WTC11 (cell line): ENCODE measurements around the gene DNAJC6. TPM values are rescaled to one million over a fixed set of nuclear protein-coding genes. Genes with fewer than 3 reads are reported as not detected.

Experiments
- ATAC-seq: fragments of 200-7000 bp; cut with Tn5 transposase; 2 replicates; pipeline ENCODE4 v1.10.0; 2021; ENCODE audit warnings: mild to moderate bottlenecking, moderate library complexity
- CTCF ChIA-PET: fragments of 300-600 bp; sonication (Branson Sonifier 250); formaldehyde crosslinking; loops from one replicate; lab custom pipeline; 2021; ENCODE audit warnings: antibody characterized with exemption; lab: Charles Lee
- POLR2A ChIA-PET: fragments of 350-600 bp; sonication (Branson Sonifier 250); formaldehyde crosslinking; loops from one replicate; lab custom pipeline; 2021; ENCODE audit warnings: antibody characterized with exemption; lab: Charles Lee
- DNase-seq: peaks from one replicate; pipeline ENCODE4 v3.0.0; 2021; ENCODE audit warnings: low spot score
- H3K27ac Mint-ChIP-seq: 2 replicates; pipeline ENCODE4 v1.8.0; 2021; ENCODE audit warnings: mixed read lengths
- H3K27me3 Mint-ChIP-seq: 2 replicates; pipeline ENCODE4 v1.8.0; 2021; ENCODE audit warnings: low read depth, mild to moderate bottlenecking, moderate library complexity, mixed read lengths
- H3K36me3 Mint-ChIP-seq: 2 replicates; pipeline ENCODE4 v1.8.0; 2021; ENCODE audit warnings: mixed read lengths
- H3K4me1 Mint-ChIP-seq: 2 replicates; pipeline ENCODE4 v1.8.0; 2022; ENCODE audit warnings: mixed read lengths
- H3K4me3 Mint-ChIP-seq: 2 replicates; pipeline ENCODE4 v1.8.0; 2021; ENCODE audit warnings: mild to moderate bottlenecking, moderate library complexity, mixed read lengths
- H3K9me3 Mint-ChIP-seq: 2 replicates; pipeline ENCODE4 v1.8.0; 2021; ENCODE audit warnings: mixed read lengths
- ATF3 ChIP-seq: sonication (generic); formaldehyde crosslinking; conservative IDR thresholded peaks from 2 replicates; pipeline ENCODE4 v1.8.1; 2022; ENCODE audit warnings: mild to moderate bottlenecking, missing genetic modification reagents
- CDX4 ChIP-seq: fragments of 250-450 bp; sonication (Bioruptor Pico); IDR thresholded peaks from 2 replicates; pipeline ENCODE4 v1.9.0; 2021; ENCODE audit warnings: moderate library complexity, mild to moderate bottlenecking, inconsistent platforms, borderline replicate concordance
- CREM ChIP-seq: sonication (generic); formaldehyde crosslinking; IDR thresholded peaks from 2 replicates; pipeline ENCODE4 v1.8.1; 2022; ENCODE audit warnings: mild to moderate bottlenecking, missing genetic modification reagents, moderate library complexity
- EMX1 ChIP-seq: fragments of 250-450 bp; sonication (Bioruptor Pico); IDR thresholded peaks from 2 replicates; pipeline ENCODE4 v1.8.0; 2021; ENCODE audit warnings: mild to moderate bottlenecking
- FOXP1 ChIP-seq: sonication (generic); formaldehyde crosslinking; IDR thresholded peaks from 2 replicates; pipeline ENCODE4 v1.8.0; 2022; ENCODE audit warnings: missing genetic modification reagents, mild to moderate bottlenecking, moderate library complexity, borderline replicate concordance
- GRHL2 ChIP-seq: fragments of 250-450 bp; sonication (Bioruptor Pico); IDR thresholded peaks from 2 replicates; pipeline ENCODE4 v1.8.0; 2022; ENCODE audit warnings: mild to moderate bottlenecking, moderate library complexity; ENCODE audit not compliant: insufficient replicate concordance, severe bottlenecking
- JAZF1 ChIP-seq: fragments of 250-450 bp; sonication (Bioruptor Pico); IDR thresholded peaks from 2 replicates; pipeline ENCODE4 v1.9.0; 2021; ENCODE audit warnings: moderate library complexity, mild to moderate bottlenecking, inconsistent platforms
- MAX ChIP-seq: sonication (generic); formaldehyde crosslinking; IDR thresholded peaks from 2 replicates; pipeline ENCODE4 v1.8.0; 2022; ENCODE audit warnings: mild to moderate bottlenecking, missing genetic modification reagents
- MXD4 ChIP-seq: fragments of 250-450 bp; sonication (Bioruptor Pico); IDR thresholded peaks from 2 replicates; pipeline ENCODE4 v1.8.0; 2021; ENCODE audit warnings: mild to moderate bottlenecking, moderate library complexity, borderline replicate concordance
- NFATC4 ChIP-seq: fragments of 250-450 bp; sonication (Bioruptor Pico); IDR thresholded peaks from 2 replicates; pipeline ENCODE4 v1.9.0; 2021; ENCODE audit warnings: mild to moderate bottlenecking
- PRDM15 ChIP-seq: sonication (generic); formaldehyde crosslinking; IDR thresholded peaks from 2 replicates; pipeline ENCODE4 v1.8.0; 2022; ENCODE audit warnings: missing genetic modification reagents
- PREB ChIP-seq: sonication (generic); formaldehyde crosslinking; IDR thresholded peaks from 2 replicates; pipeline ENCODE4 v1.8.1; 2022; ENCODE audit warnings: mild to moderate bottlenecking, missing genetic modification reagents, moderate library complexity, borderline replicate concordance
- PRRX2 ChIP-seq: fragments of 250-450 bp; sonication (Bioruptor Pico); IDR thresholded peaks from 2 replicates; pipeline ENCODE4 v1.8.0; 2021; ENCODE audit warnings: mild to moderate bottlenecking
- SMAD3 ChIP-seq: sonication (generic); formaldehyde crosslinking; IDR thresholded peaks from 2 replicates; pipeline ENCODE4 v1.8.0; 2022; ENCODE audit warnings: missing genetic modification reagents, mild to moderate bottlenecking, borderline replicate concordance
- SMAD4 ChIP-seq: sonication (generic); formaldehyde crosslinking; IDR thresholded peaks from 2 replicates; pipeline ENCODE4 v1.8.0; 2022; ENCODE audit warnings: mild to moderate bottlenecking, missing genetic modification reagents
- SP1 ChIP-seq: sonication (generic); formaldehyde crosslinking; conservative IDR thresholded peaks from 2 replicates; pipeline ENCODE4 v1.8.1; 2022; ENCODE audit warnings: missing genetic modification reagents
- USF2 ChIP-seq: sonication (generic); formaldehyde crosslinking; IDR thresholded peaks from 2 replicates; pipeline ENCODE4 v1.8.1; 2023; ENCODE audit warnings: mild to moderate bottlenecking, missing genetic modification reagents, moderate library complexity
- ZNF121 ChIP-seq: sonication (generic); formaldehyde crosslinking; IDR thresholded peaks from 2 replicates; pipeline ENCODE4 v1.8.0; 2023; ENCODE audit warnings: missing genetic modification reagents
- ZNF263 ChIP-seq: sonication (generic); formaldehyde crosslinking; IDR thresholded peaks from 2 replicates; pipeline ENCODE4 v1.8.1; 2022; ENCODE audit warnings: low read depth, mild to moderate bottlenecking, moderate library complexity, missing genetic modification reagents
- ZNF423 ChIP-seq: fragments of 250-450 bp; sonication (Bioruptor Pico); IDR thresholded peaks from 2 replicates; pipeline ENCODE4 v2.1.2; 2022; ENCODE audit warnings: mild to moderate bottlenecking, moderate library complexity
- total RNA-seq: library from RNA; stranded (reverse); gene quantifications from 3 replicates; pipeline ENCODE4 v1.2.3, GENCODE V29; 2021

Gene DNAJC6
- total RNA-seq, 1 experiment from 2014 or later = 9.1 TPM

GRCh38 chr1:65409816-65410326 is 100.5 kb downstream of the DNAJC6 start:
- POLR2A ChIA-PET = no interaction called here
- Mint-ChIP-seq H3K27ac (no peak overlapping the region; the same call in 1 of the 2 replicates), H3K9me3 (no peaks in the 10 kb centered on the region), H3K4me3 (no peak overlapping the region), H3K36me3 (no peaks in the 10 kb centered on the region), H3K4me1 (peaks cover 10% of the 10 kb centered on the region), H3K27me3 (no peaks in the 10 kb centered on the region)
- TF ChIP-seq PRRX2 (CRISPR knock-in tag) (no peak), MXD4 (no peak), ZNF121 (CRISPR knock-in tag) (no peak), MAX (CRISPR knock-in tag) (no peak), CREM (CRISPR knock-in tag) (no peak), JAZF1 (CRISPR knock-in tag) (no peak), SMAD3 (CRISPR knock-in tag) (no peak), EMX1 (CRISPR knock-in tag) (no peak), SP1 (CRISPR knock-in tag) (no peak), ZNF263 (CRISPR knock-in tag) (no peak), NFATC4 (CRISPR knock-in tag) (no peak), SMAD4 (CRISPR knock-in tag) (no peak), ZNF423 (CRISPR knock-in tag) (no peak), USF2 (CRISPR knock-in tag) (no peak)
- CTCF ChIA-PET = no interaction called here
- no peak for DNase-seq
- no peak for ATAC-seq

GRCh38 chr1:65412256-65412983 is 103.1 kb downstream of the DNAJC6 start:
- Mint-ChIP-seq H3K9me3 (no peaks in the 10 kb centered on the region), H3K27me3 (no peaks in the 10 kb centered on the region), H3K4me1 (peaks cover 13% of the 10 kb centered on the region), H3K36me3 (no peaks in the 10 kb centered on the region), H3K4me3 (no peak overlapping the region), H3K27ac (no peak overlapping the region)
- ChIA-PET POLR2A (no interaction called here), CTCF (no interaction called here)
- ATAC-seq (no peak), DNase-seq (no peak)
- TF ChIP-seq GRHL2 (CRISPR knock-in tag) (no peak), FOXP1 (CRISPR knock-in tag) (no peak), PRDM15 (no peak), ATF3 (CRISPR knock-in tag) (no peak), CDX4 (no peak), PREB (CRISPR knock-in tag) (no peak)
